GM19468 (cell line): ENCODE data around the gene RNF31.

ENCODE experiments used
- ATAC-seq: cut with Tn5 transposase; IDR thresholded peaks from one replicate; pipeline ENCODE4 v1.9.1; 2021; ENCODE audit warnings: mild to moderate bottlenecking, moderate library complexity, moderate number of reproducible peaks; ENCODE audit not compliant: unreplicated experiment; ENCODE audit errors: extremely low read depth

RNF31 gene

GRCh38 chr14:24155100-24155499, 7.8 kb downstream of the RNF31 start:
- ATAC-seq = no peak

- ATAC-seq = no peak
These were observed 9.5 kb downstream of the RNF31 start for GRCh38 chr14:24156840-24157239.

DNA sequence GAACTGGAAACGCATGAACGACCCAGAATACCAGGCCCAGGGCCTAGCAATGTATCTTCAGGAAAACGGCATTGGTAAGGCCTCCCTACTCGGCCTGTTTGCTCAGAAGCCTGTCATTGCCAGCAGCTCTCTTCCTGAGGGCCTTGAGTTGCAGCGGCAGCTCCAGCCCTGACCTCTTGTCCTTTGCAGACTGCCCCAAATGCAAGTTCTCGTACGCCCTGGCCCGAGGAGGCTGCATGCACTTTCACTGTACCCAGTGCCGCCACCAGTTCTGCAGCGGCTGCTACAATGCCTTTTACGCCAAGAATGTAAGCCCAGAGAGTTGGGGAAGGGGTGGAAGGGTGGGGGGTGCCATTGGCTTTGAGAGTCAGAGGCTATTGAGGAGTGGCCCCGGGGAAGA, 10.0 kb downstream of the RNF31 start:
- ATAC-seq = no peak

- no peak for ATAC-seq
These were observed 12.6 kb downstream of the RNF31 start for GRCh38 chr14:24159777-24160498.

GRCh38 chr14:24160499-24160849, 13.2 kb downstream of the RNF31 start:
- ATAC-seq = no peak

GRCh38 chr14:24160850-24161804, 13.8 kb downstream of the RNF31 start, which contains the start of gene IRF9:
IRF9 (plus strand) TSS chr14:24161265; CDS start chr14:24162145, 880 bp downstream.
- peak; percentile 69 for ATAC-seq

- ATAC-seq = no peak
These were observed 14.8 kb downstream of the RNF31 start for GRCh38 chr14:24162093-24162492.

GRCh38 chr14:24164518-24164991, 17.3 kb downstream of the RNF31 start:
- ATAC-seq = no peak

GRCh38 chr14:24165785-24166184, 18.5 kb downstream of the RNF31 start:
- no peak for ATAC-seq

GRCh38 chr14:24167469-24168114, 20.3 kb downstream of the RNF31 start:
- ATAC-seq = no peak

DNA sequence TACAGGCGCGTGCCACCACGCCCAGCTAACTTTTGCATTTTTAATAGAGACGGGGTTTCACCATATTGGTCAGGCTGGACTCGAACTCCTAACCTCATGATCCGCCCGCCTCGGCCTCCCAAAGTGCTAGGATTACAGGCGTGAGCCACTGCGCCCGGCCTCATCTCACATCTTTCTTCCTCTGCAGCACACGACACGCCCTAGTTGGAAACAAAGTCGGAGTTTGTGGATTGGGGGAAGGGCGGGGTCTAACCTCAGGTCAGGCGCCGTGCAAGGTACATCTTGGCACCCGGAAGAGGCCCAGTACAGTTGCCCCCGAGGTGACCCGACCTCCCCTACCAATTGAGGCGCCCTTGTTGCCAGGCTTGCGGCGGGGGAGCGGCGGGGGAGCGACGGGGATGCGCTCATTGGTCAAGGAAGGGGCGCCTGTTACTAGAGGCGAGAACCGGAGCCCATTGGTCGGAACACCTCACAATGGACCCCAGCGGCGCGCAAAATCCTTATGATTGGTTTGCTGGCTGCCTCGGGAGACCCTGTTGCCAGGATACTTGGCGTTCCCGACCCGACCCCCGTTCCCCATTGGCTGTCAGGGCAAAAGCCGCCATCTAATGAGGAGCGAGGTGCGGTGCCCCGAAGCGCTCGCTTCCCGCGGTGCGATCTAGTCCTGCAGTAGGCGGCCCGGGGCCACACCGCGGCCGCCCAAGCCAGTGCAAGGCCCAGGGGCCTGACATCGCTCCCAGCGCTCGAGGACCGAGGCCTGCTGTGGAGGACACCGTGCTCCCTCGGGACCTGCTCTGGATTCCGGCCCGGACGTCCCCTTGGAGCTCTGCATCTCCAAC, 24.3 kb downstream of the RNF31 start, which contains the start of gene REC8:
TSS of gene REC8 (plus strand) at position 659 of the 839 bp plus-strand sequence. CDS start 473 bp downstream, outside the sequence.
- peak; percentile 69 for ATAC-seq

- no peak for ATAC-seq
These were observed 25.1 kb downstream of the RNF31 start for GRCh38 chr14:24172261-24172860.

GRCh38 chr14:24172871-24173281, 25.6 kb downstream of the RNF31 start:
- no peak for ATAC-seq

DNA sequence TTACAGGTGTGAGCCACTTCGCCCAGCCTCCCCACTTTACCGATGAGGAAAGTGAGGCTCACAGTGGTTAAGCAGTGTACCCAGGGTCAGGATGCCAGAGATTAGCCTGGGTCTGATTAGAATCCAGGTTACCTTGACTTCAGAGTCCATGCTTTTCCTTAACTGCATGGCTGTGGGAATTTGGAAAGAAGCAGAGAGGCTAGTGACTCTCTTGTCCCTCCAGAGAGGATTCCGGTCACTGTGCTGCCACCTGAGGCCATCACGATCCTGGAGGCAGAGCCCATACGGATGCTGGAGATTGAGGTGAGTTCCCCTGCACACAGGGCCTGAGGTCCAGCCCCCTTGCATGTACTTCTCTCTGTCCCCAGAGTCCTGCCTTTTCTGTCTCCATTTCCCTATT, 29.3 kb downstream of the RNF31 start:
- no peak for ATAC-seq

GRCh38 chr14:24177041-24177825, 29.9 kb downstream of the RNF31 start:
- no peak for ATAC-seq

DNA sequence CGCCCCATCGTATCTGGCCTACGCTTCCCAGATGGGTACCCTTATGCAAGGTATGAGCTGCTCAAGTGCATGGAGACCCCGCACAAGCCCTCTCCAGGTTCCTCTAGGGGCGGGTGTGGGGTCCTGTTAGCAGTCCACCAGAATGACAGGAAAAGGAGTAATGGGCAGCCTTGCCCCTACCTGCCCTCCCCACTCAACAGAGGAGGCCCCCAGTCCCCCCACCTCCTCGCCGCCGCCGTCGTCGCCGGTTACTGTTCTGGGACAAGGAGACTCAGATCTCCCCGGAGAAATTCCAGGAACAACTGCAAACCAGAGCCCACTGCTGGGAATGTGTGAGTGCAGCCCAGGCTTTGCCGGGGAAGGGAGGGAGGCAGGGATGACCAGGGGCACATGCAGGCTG, 30.6 kb downstream of the RNF31 start:
- ATAC-seq = no peak

DNA sequence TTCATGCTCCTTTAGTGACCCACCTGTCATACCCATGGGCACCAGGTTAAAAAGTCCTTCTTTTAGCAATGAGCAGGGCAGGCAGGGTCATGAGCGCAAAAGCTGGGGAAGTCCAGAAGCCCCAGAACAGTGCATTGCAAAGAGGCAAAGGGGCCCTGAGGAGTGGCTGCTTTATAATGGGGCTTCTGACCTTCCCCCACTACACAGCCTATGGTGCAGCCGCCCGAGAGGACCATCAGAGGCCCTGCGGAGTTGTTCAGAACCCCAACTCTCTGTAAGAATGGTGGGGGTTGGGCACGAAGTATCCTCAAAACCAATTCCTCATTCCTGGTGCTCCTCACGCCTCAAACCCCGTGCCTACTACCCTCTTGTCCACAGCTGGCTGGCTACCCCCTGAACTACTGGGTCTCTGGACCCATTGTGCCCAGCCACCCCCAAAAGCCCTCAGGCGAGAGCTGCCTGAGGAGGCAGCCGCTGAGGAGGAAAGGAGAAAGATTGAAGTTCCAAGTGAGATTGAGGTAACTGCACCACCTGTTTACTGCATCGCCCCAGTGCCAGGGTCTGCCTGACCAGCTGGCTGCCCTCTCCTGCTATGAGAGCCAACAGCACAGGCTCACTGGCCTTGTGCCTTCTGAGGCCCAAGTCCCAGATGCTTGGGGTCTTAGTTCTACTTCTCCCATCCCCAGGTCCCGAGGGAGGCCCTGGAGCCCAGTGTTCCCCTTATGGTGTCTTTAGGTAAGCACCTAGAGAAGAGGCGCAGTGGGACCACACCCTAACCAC, 31.3 kb downstream of the RNF31 start:
- ATAC-seq = no peak
